NCI-H1436 treated with DMSO at 0.1 percent for 48 hours (cell line): ENCODE results near the gene EIF3K.
"Not testable (repeated sequence)": the region's sequence is repeated elsewhere in the genome, so short reads cannot be mapped to it uniquely, and the experiment has no call there.

ENCODE experiments used
- DNase-seq: peaks from one replicate; lab custom pipeline; 2025; lab: John Stamatoyannopoulos, UW

Gene EIF3K

GRCh38 chr19:38618590-38619360, at the start of gene EIF3K:
TSS of gene EIF3K (plus strand) at chr19:38619188. CDS start at chr19:38619269, 81 bp downstream.
- DNase-seq = peak; percentile 94

- no peak for DNase-seq
Measured at GRCh38 chr19:38569368-38569983, 49.5 kb upstream of the EIF3K start.

GRCh38 chr19:38571682-38572081, 47.3 kb upstream of the EIF3K start:
- no peak for DNase-seq

GRCh38 chr19:38577826-38578225, 41.2 kb upstream of the EIF3K start:
- DNase-seq = no peak

- not testable (repeated sequence) for DNase-seq
Measured at GRCh38 chr19:38579304-38579703, 39.7 kb upstream of the EIF3K start.

GRCh38 chr19:38580080-38580479, 38.9 kb upstream of the EIF3K start:
- no peak for DNase-seq

- no peak for DNase-seq
Measured at GRCh38 chr19:38583219-38583984, 35.6 kb upstream of the EIF3K start.

GRCh38 chr19:38583985-38584305, 35.0 kb upstream of the EIF3K start:
- no peak for DNase-seq

- no peak for DNase-seq
Measured at GRCh38 chr19:38587562-38587961, 31.4 kb upstream of the EIF3K start.

- no peak for DNase-seq
Measured at GRCh38 chr19:38588041-38588440, 30.9 kb upstream of the EIF3K start.

GRCh38 chr19:38592940-38593339, 26.0 kb upstream of the EIF3K start:
- no peak for DNase-seq

GRCh38 chr19:38596057-38596981, 22.7 kb upstream of the EIF3K start:
- no peak for DNase-seq

GRCh38 chr19:38597075-38597474, 21.9 kb upstream of the EIF3K start:
- DNase-seq = no peak

GRCh38 chr19:38599722-38600121, 19.3 kb upstream of the EIF3K start:
- no peak for DNase-seq

- DNase-seq = not testable (repeated sequence)
Measured at GRCh38 chr19:38602856-38603255, 16.1 kb upstream of the EIF3K start.

GRCh38 chr19:38606131-38606530, 12.9 kb upstream of the EIF3K start:
- DNase-seq = no peak

GRCh38 chr19:38614289-38614688, 4.7 kb upstream of the EIF3K start:
- no peak for DNase-seq

GRCh38 chr19:38615007-38615581, 3.9 kb upstream of the EIF3K start:
- no peak for DNase-seq

GRCh38 chr19:38616265-38616664, 2.7 kb upstream of the EIF3K start:
- no peak for DNase-seq

GRCh38 chr19:38617283-38617763, 1.7 kb upstream of the EIF3K start:
- no peak for DNase-seq
